SH-SY5Y (cell line): Measurements from ENCODE around the gene MAST4.

ENCODE experiments used
- GATA2 ChIP-seq: IDR thresholded peaks from 2 replicates; pipeline ENCODE4 v1.6.1; 2011; ENCODE audit warnings: mild to moderate bottlenecking, low read depth, low read length
- GATA3 ChIP-seq: IDR thresholded peaks from 2 replicates; pipeline ENCODE4 v1.6.1; 2011; ENCODE audit warnings: low read depth, mild to moderate bottlenecking, low read length, moderate library complexity

DNA sequence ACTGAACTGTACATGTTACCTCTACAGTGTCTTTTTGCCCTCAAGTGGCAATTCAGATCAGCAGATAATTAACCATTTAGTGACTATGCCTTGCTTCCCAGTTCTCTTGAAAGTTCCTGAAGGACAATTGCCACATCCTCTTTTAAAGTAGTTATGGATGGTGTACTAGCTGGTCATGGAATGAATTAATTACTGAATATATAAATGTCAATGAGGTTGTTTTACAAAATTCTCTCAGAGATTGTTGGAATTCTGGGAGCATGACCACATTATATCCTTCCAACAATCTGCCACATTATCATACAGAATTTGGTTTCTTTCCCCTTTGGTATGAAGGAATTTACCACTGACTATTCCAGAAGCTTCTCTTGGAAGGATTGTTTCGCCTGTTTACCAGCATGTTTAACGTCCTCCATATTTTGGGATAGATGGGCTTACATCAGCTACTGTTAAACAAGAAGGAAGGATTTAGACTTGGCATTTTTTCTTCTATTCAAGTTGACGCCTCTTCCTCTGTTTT, 424.0 kb downstream of the MAST4 start:
- TF ChIP-seq GATA3, result no peak
- no peak for TF ChIP-seq GATA2
